SIG-M5 treated with dmso at 0.1 percent for 504 hours (cell line): ENCODE results near the gene PDE9A.
A peak's percentile ranks its signal among the peaks of the same experiment; 100 is the strongest.

Source experiments
- DNase-seq: peaks from one replicate; lab custom pipeline; 2025; ENCODE audit not compliant: unreplicated experiment; lab: John Stamatoyannopoulos, UW

The PDE9A gene

GRCh38 chr21:42815217-42815616 lies 161.8 kb downstream of the PDE9A start:
- no peak for DNase-seq

DNA sequence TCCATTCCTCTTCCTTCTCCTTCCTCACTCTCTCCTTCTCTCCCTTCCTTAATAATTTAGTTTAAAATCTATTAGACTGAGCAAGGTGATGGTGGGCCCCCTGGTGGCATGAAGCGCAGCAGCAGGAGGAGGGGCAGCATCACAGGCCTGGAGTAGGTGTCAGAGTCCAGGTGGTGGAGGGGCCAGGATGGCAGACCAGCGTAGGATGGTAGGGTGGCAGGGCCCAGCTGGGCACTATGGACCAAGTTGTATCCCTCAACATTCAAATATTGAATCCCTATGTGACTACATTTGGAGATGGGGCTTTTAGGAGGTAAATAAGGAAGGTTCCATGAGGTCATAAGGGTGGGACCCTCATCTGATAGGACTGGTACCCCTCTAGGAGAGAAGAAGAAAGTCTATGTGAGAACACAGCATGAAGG lies 164.9 kb downstream of the PDE9A start:
- peak; percentile 52 for DNase-seq

GRCh38 chr21:42819861-42820615 lies 166.6 kb downstream of the PDE9A start:
- no peak for DNase-seq

DNA sequence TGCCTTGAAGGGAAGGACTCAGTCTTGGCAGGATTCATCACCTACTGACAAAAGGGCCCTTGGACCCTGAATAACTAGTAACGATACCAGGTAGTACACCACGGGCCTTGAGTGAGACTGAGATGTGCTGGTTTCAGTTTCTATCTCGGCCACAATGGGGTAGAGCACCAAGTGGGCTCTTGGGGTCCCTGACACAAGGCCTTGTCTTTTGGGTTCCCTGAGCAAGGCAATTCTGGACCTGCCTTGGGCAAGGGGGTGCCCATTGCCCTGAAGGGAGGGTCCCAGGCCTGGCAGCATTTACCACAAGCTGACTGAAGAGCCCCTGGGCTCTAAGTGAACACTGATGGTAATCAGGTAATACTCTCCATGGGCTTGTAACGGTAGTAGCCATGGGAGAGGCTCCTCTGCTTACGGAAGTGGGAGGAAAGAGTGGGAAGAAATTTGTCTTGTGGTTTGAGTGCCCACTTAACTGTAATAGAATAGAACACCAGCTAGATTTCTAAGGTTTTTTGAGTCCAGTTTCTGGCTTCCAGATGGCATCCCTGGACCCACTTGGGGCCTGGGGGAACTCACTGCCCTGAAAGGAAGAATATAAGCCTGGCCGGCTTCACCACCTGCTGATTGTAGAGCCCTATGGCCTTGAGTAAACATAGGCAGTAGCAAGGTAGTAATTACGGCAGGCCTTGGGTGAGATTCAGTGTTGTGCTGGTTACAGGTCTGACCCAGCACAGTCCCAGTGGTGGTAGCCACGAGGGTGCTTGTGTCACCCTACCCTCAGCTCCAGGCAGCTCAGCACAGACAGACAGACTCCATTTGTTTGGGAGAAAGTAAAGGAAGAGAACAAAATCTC lies 167.4 kb downstream of the PDE9A start:
- DNase-seq: no peak
